Cardiac septum (tissue), 1 donor: Measurements from ENCODE around the gene RECQL. TPM values are rescaled to one million over a fixed set of nuclear protein-coding genes. Genes with fewer than 3 reads are reported as not detected.
"Not testable (repeated sequence)": the region's sequence is repeated elsewhere in the genome, so short reads cannot be mapped to it uniquely, and the experiment has no call there.

Experiments used
- DNase-seq: peaks from one replicate; pipeline ENCODE4 v3.0.0-alpha.2; 2020; ENCODE audit warnings: low spot score
- intact Hi-C: fragments of 100-400 bp; cut with DNase I; formaldehyde crosslinking; loops from one replicate; pipeline ENCODE4 v1.14.0; 2022
- total RNA-seq: library from RNA; stranded (reverse); fragmentation: NEBNext Ultra II Directional; extraction: Animal tissue kit (Norgen Biotek cat#: 25700); gene quantifications from one replicate; pipeline ENCODE4 v1.2.1, GENCODE V29; 2021
- donor health status: DM: no; HTN: no; CAD: no.

RECQL gene
- total RNA-seq, 1 donor from 2014 or later = 22.3 TPM

- no peak for DNase-seq
- intact Hi-C loops = no loop called here
These were observed 57.0 kb downstream of the RECQL start for GRCh38 chr12:21444193-21445146.

- intact Hi-C loops = loop anchor here (5.0 kb wide), 2 partner anchors 63 to 218 kb away; partner anchors contain the start of genes GOLT1B, LDHB and RECQL
- no peak for DNase-seq
These were observed 62.1 kb downstream of the RECQL start for GRCh38 chr12:21439347-21439746.

- intact Hi-C loops = loop anchor here (5.0 kb wide), 2 partner anchors 64 to 219 kb away; partner anchors contain the start of genes GOLT1B, LDHB and RECQL
- no peak for DNase-seq
These were observed 62.8 kb downstream of the RECQL start for GRCh38 chr12:21438643-21439042.

DNA sequence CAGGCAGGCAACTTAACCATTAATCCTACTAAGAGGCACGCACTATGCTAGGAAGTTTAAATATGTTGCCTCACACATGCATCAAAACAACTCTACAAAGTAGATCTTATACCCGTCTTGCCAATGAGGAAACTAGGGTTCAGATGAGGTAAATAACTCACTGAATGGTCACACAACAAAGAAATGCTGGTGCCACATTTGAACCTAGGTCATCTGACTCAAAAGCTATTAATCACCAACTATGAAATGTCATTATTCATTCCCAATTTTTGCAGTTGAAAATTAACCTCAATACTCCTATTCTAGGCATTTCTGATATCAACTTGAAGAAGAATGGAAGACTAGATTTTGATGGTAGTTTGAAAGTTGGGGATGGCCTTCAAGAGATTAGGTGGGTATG, 66.7 kb downstream of the RECQL start:
- intact Hi-C loops = loop anchor here (5.0 kb wide), 2 partner anchors 68 to 223 kb away; partner anchors contain the start of genes GOLT1B, LDHB and RECQL
- DNase-seq = no peak

DNA sequence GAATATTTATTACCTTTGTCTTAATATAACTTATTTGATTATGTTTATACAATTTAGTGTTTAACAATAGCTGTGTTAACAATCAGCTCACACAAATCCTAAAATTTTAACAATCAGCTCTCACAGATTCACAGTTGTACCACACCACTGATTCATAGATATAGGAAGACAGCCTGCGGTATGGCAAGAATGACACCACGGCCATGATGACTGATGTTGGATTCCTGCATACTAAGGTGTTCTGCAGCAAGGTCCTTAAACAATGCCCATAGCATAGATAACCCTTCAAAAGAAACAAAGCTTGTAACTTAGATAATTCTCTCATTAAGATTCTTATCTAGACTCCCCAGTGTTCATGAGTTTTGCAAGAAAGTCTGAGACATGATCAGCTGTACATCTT, 67.9 kb downstream of the RECQL start:
- intact Hi-C loops = no loop called here
- no peak for DNase-seq

GRCh38 chr12:21429994-21430393, 71.4 kb downstream of the RECQL start:
- intact Hi-C loops = no loop called here
- no peak for DNase-seq

DNA sequence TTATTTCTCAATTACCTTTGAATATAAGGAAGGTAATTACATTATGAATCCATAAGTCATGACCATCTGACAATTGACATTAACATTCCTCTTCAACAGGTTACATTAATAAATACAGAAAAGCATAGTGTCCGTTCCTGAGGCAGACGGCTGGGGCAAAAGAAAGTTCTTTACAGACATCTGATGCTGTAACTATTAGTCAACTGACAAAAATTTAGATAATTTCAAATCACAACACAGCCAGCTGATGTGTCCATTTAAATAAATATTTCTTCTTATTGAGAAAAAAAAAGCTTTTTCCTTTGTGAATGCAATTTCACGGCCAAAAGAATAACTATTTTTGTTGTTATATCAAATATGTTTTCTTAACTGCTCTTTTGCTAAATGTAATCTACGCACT, 73.2 kb downstream of the RECQL start:
- intact Hi-C loops = no loop called here
- DNase-seq = no peak

GRCh38 chr12:21419009-21419699, 82.3 kb downstream of the RECQL start:
- DNase-seq, intact Hi-C loops: not testable (repeated sequence)

Other genes with a start within 250 kb of the RECQL start
- not detected for gene SLCO1A2, start 166.7 kb downstream of the RECQL start, total RNA-seq
- gene IAPP, start 128.7 kb downstream of the RECQL start, total RNA-seq = not detected
- gene PYROXD1, start 64.0 kb downstream of the RECQL start, total RNA-seq = 22.7 TPM
- gene GOLT1B, start 154 bp upstream of the RECQL start, total RNA-seq = 26.6 TPM
- gene SPX, start 24.7 kb upstream of the RECQL start, total RNA-seq = 10.0 TPM
- gene GYS2, start 103.2 kb upstream of the RECQL start, total RNA-seq = not detected
- 1,416 TPM for gene LDHB, start 156.2 kb upstream of the RECQL start, total RNA-seq